ENCODE results near the gene RNF217.

RNF217 gene

DNA sequence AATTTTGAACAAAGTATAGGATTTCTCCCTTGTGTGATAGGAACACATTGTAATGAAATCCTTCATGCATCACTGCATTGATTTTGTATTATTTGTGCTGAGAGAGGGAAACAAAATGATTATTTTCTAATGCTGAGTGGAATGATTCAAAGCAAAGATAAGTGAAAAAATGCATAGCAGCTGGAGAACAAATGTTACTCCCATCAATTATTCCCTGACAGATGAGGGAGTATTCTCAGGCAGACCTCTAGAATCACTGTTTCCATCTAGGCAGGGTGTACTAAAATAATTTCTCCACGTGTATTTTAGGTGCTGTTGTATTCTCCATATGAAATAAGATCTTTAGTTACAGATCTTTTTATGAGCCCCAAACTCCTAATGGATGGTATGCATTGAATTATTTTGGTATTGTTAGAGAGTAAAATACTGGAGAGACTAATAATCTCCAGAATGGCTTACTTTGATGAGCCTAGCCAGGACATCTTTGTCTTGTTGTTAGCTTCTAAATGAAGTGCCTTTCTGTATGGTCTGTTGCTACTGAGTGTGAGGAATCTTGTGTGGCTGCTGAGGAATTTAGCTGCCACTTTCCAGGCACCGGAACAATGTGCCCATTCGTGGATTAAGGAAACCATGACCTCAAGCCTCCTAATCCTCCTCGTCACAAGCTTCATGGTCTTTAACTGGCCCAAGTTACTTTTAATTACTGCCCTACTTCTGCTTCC lies 39.6 kb downstream of the RNF217 start:
- Histone ChIP-seq H3K4me3 (ENCODE audit: low read length, poor library complexity, severe bottlenecking) (no peak overlapping the region), H4K20me1 (ENCODE audit: insufficient read depth, low read length, poor library complexity, severe bottlenecking) (no peaks in the 10 kb centered on the region), H3F3A (ENCODE audit: low read depth) (no peaks in the 10 kb centered on the region), H3K79me2 (ENCODE audit: insufficient read depth, low read length) (no peaks in the 10 kb centered on the region), H3K36me3 (ENCODE audit: insufficient read depth, low read length) (no peaks in the 10 kb centered on the region), H3K4me1 (ENCODE audit: insufficient read depth, low read length, poor library complexity, severe bottlenecking) (no peaks in the 10 kb centered on the region), H3K9ac (ENCODE audit: low read depth, low read length, poor library complexity, severe bottlenecking) (no peak overlapping the region), H3K9me3 (ENCODE audit: insufficient read depth, low read depth, low read length) (no peaks in the 10 kb centered on the region), H3K4me2 (ENCODE audit: low read depth, low read length, poor library complexity, severe bottlenecking) (no peak overlapping the region), H3K27me3 (ENCODE audit: insufficient read depth, low read length, poor library complexity, severe bottlenecking) (no peaks in the 10 kb centered on the region), H2AFZ (ENCODE audit: low read length) (no peak overlapping the region), H3K9me2 (replicated peaks; ENCODE audit: low read depth, low read length) (no peaks in the 10 kb centered on the region)
- TF ChIP-seq EZH2phosphoT487 (IDR thresholded peaks at IDR 0.05; ENCODE audit: borderline replicate concordance): no peak
- TF ChIP-seq, protein P1, sequence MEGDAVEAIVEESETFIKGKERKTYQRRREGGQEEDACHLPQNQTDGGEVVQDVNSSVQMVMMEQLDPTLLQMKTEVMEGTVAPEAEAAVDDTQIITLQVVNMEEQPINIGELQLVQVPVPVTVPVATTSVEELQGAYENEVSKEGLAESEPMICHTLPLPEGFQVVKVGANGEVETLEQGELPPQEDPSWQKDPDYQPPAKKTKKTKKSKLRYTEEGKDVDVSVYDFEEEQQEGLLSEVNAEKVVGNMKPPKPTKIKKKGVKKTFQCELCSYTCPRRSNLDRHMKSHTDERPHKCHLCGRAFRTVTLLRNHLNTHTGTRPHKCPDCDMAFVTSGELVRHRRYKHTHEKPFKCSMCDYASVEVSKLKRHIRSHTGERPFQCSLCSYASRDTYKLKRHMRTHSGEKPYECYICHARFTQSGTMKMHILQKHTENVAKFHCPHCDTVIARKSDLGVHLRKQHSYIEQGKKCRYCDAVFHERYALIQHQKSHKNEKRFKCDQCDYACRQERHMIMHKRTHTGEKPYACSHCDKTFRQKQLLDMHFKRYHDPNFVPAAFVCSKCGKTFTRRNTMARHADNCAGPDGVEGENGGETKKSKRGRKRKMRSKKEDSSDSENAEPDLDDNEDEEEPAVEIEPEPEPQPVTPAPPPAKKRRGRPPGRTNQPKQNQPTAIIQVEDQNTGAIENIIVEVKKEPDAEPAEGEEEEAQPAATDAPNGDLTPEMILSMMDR (conservative IDR thresholded peaks at IDR 0.05; ENCODE audit: low read length): no peak

- TF ChIP-seq EZH2phosphoT487 (IDR thresholded peaks at IDR 0.05; ENCODE audit: borderline replicate concordance): no peak
- TF ChIP-seq, protein P1 (conservative IDR thresholded peaks at IDR 0.05; ENCODE audit: low read length): no peak
- Histone ChIP-seq H3K79me2 (ENCODE audit: insufficient read depth, low read length) (no peaks in the 10 kb centered on the region), H3K4me1 (ENCODE audit: insufficient read depth, low read length, poor library complexity, severe bottlenecking) (no peaks in the 10 kb centered on the region), H3K9me2 (replicated peaks; ENCODE audit: low read depth, low read length) (no peaks in the 10 kb centered on the region), H3K27me3 (ENCODE audit: insufficient read depth, low read length, poor library complexity, severe bottlenecking) (no peaks in the 10 kb centered on the region), H3K9me3 (ENCODE audit: insufficient read depth, low read depth, low read length) (no peaks in the 10 kb centered on the region), H3K4me2 (ENCODE audit: low read depth, low read length, poor library complexity, severe bottlenecking) (no peak overlapping the region), H3K4me3 (ENCODE audit: low read length, poor library complexity, severe bottlenecking) (no peak overlapping the region), H3F3A (ENCODE audit: low read depth) (no peaks in the 10 kb centered on the region), H4K20me1 (ENCODE audit: insufficient read depth, low read length, poor library complexity, severe bottlenecking) (no peaks in the 10 kb centered on the region), H3K36me3 (ENCODE audit: insufficient read depth, low read length) (no peaks in the 10 kb centered on the region), H3K9ac (ENCODE audit: low read depth, low read length, poor library complexity, severe bottlenecking) (no peak overlapping the region), H2AFZ (ENCODE audit: low read length) (no peak overlapping the region)
These were observed 40.1 kb downstream of the RNF217 start for GRCh38 chr6:125002406-125002741.

DNA sequence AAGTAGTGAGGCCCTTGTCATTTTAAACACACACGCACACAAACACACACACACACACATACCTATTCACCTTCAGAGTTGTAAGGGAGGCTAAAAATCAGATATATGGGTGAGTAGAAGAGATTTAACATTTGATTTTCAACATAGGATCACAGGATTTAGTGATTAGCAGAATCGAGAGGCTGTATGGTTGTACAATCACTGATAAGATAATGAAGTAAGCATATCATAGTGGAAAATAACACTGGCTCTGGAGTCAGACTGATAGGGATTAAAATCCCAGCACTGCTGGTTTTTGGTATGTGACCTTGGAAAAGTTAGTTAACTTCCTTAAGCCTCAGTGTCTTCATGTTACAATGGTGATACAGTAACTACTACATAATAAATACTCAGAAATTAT lies 40.8 kb downstream of the RNF217 start:
- H3K79me2 ChIP-seq (ENCODE audit: insufficient read depth, low read length): no peaks in the 10 kb centered on the region

More for the DNA sequence above, 40.8 kb downstream of the RNF217 start:
- Histone ChIP-seq H4K20me1 (ENCODE audit: insufficient read depth, low read length, poor library complexity, severe bottlenecking) (no peaks in the 10 kb centered on the region), H3K4me1 (ENCODE audit: insufficient read depth, low read length, poor library complexity, severe bottlenecking) (no peaks in the 10 kb centered on the region), H3F3A (ENCODE audit: low read depth) (no peaks in the 10 kb centered on the region), H2AFZ (ENCODE audit: low read length) (no peak overlapping the region), H3K9me2 (replicated peaks; ENCODE audit: low read depth, low read length) (no peaks in the 10 kb centered on the region), H3K4me3 (ENCODE audit: low read length, poor library complexity, severe bottlenecking) (no peak overlapping the region), H3K27me3 (ENCODE audit: insufficient read depth, low read length, poor library complexity, severe bottlenecking) (no peaks in the 10 kb centered on the region), H3K4me2 (ENCODE audit: low read depth, low read length, poor library complexity, severe bottlenecking) (no peak overlapping the region), H3K36me3 (ENCODE audit: insufficient read depth, low read length) (no peaks in the 10 kb centered on the region), H3K9ac (ENCODE audit: low read depth, low read length, poor library complexity, severe bottlenecking) (no peak overlapping the region), H3K9me3 (ENCODE audit: insufficient read depth, low read depth, low read length) (no peaks in the 10 kb centered on the region)
- TF ChIP-seq EZH2phosphoT487 (IDR thresholded peaks at IDR 0.05; ENCODE audit: borderline replicate concordance): no peak
- TF ChIP-seq, protein P1 (conservative IDR thresholded peaks at IDR 0.05; ENCODE audit: low read length): no peak

All from Loucy (cell line).